Vagina (tissue), 2 donors: Measurements from ENCODE around the gene PATL1. TPM values are rescaled to one million over a fixed set of nuclear protein-coding genes. Genes with fewer than 3 reads are reported as not detected.
"Not testable (repeated sequence)": the region's sequence is repeated elsewhere in the genome, so short reads cannot be mapped to it uniquely, and the experiment has no call there.

Experiments used
- DNase-seq, 2 donors: peaks; one replicate each; pipeline ENCODE4 v3.0.0-alpha.2; 2017; ENCODE audit errors: extremely low spot score in 2 of 2
- H3K27ac ChIP-seq: fragments of 200-600 bp; sonication (generic); one replicate; pipeline ENCODE4 v1.5.1; 2019
- H3K27me3 ChIP-seq: fragments of 200-600 bp; sonication (generic); one replicate; pipeline ENCODE4 v1.5.1; 2019
- H3K36me3 ChIP-seq, 2 donors: fragments of 200-600 bp; sonication (generic); one replicate each; pipeline ENCODE4 v1.5.1; 2017 to 2019
- H3K4me1 ChIP-seq: fragments of 200-600 bp; sonication (generic); one replicate; pipeline ENCODE4 v1.5.1; 2019
- H3K4me3 ChIP-seq, 2 donors: fragments of 200-600 bp; sonication (generic); 1 replicate in 1 of 2; 2 replicates in 1 of 2; pipeline ENCODE4 v1.5.1; 2016 to 2019
- H3K9me3 ChIP-seq: fragments of 200-600 bp; sonication (generic); one replicate; pipeline ENCODE4 v1.5.1; 2019
- CTCF ChIP-seq, 3 experiments: fragments of 450-650 bp in 2 of 3; fragments of 200-600 bp in 1 of 3; sonication (generic) in 1 of 3; IDR thresholded peaks; one replicate each; pipeline ENCODE4 v1.5.1; 2017 to 2019; ENCODE audit warnings: antibody characterized with exemption in 3 of 3, mild to moderate bottlenecking in 2 of 3, moderate library complexity in 2 of 3
- POLR2A ChIP-seq, 2 donors: fragments of 450-650 bp; IDR thresholded peaks; one replicate each; pipeline ENCODE4 v1.6.1; 2017; ENCODE audit warnings: antibody characterized with exemption in 2 of 2, mild to moderate bottlenecking in 2 of 2, moderate library complexity in 2 of 2
- POLR2AphosphoS5 ChIP-seq, 2 donors: sonication (generic); formaldehyde crosslinking; IDR thresholded peaks; one replicate each; pipeline ENCODE4 v1.9.0; 2017; ENCODE audit warnings: antibody characterized with exemption in 2 of 2, mild to moderate bottlenecking in 2 of 2, low read depth in 1 of 2; ENCODE audit not compliant: insufficient read depth in 1 of 2
- intact Hi-C: fragments of 100-400 bp; cut with DNase I; formaldehyde crosslinking; loops from one replicate; pipeline ENCODE4 v1.15.1; 2023
- total RNA-seq: library from RNA; depleted of rRNA; stranded (reverse); fragments of >200 nt; gene quantifications from one replicate; pipeline ENCODE4 v1.2.3, GENCODE V29; 2016

PATL1 gene
- total RNA-seq, 1 donor from 2014 or later, result 14.5 TPM

GRCh38 chr11:59708537-59708936 lies 39.7 kb upstream of the PATL1 start:
- no peak overlapping the region for H3K27ac ChIP-seq
- no peak for DNase-seq
- no peak overlapping the region for H3K4me3 ChIP-seq
- H3K9me3 ChIP-seq, result no peaks in the 10 kb centered on the region
- TF ChIP-seq POLR2AphosphoS5 (IDR thresholded peaks at IDR 0.05; ENCODE audit: insufficient read depth in 1 of 2, low read depth in 1 of 2), result no peak
- TF ChIP-seq POLR2A (IDR thresholded peaks at IDR 0.05), result no peak
- no peak for TF ChIP-seq CTCF (IDR thresholded peaks at IDR 0.05)
- intact Hi-C loops, result no loop called here
- no peaks in the 10 kb centered on the region for H3K27me3 ChIP-seq
- no peaks in the 10 kb centered on the region for H3K36me3 ChIP-seq
- H3K4me1 ChIP-seq, result no peaks in the 10 kb centered on the region

GRCh38 chr11:59707371-59707770 lies 38.5 kb upstream of the PATL1 start:
- H3K27me3 ChIP-seq, result no peaks in the 10 kb centered on the region
- DNase-seq, result no peak
- intact Hi-C loops, result no loop called here
- H3K36me3 ChIP-seq, result no peaks in the 10 kb centered on the region
- no peaks in the 10 kb centered on the region for H3K9me3 ChIP-seq
- H3K4me1 ChIP-seq, result no peaks in the 10 kb centered on the region
- H3K4me3 ChIP-seq, result no peak overlapping the region
- TF ChIP-seq CTCF (IDR thresholded peaks at IDR 0.05) (no peak), POLR2AphosphoS5 (IDR thresholded peaks at IDR 0.05; ENCODE audit: insufficient read depth in 1 of 2, low read depth in 1 of 2) (no peak), POLR2A (IDR thresholded peaks at IDR 0.05) (no peak)
- no peak overlapping the region for H3K27ac ChIP-seq

DNA sequence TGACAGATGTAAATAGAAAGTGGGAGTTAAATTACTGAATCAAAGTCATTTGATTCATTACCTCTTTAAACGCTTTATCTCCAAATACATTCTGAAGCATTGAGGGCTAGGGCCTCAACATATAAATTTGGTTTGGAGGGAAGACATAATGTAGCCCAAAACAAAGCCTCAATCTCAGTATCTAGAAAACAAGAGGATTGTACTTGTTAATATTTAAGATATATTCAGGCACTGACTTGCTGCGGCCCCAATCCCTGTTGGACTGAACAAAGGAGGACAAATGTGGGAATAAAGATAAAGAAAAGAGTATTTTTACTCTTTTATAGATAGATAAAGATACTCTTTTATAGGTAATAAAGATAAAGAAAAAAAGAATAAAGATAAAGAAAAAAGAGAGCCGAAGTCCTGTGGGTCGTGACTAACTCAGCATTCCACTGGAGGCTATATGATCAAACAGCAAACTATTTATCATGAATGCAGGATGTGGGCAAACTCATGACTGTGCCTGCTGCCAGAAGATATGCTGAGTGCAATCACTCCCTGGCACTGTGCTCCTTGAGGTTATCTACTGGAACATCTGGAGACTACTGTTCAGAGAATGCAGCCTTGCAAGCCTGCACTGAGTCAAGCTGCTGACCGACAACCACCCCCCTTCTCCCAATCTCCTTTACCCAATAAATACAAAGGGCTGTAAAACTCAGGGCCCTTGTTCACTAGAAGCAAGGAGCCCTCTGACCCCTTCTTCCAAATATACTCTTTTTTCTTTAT lies 37.9 kb upstream of the PATL1 start:
- Histone ChIP-seq H3K9me3 (no peaks in the 10 kb centered on the region), H3K27me3 (no peaks in the 10 kb centered on the region), H3K36me3 (no peaks in the 10 kb centered on the region), H3K27ac (no peak overlapping the region), H3K4me3 (no peak overlapping the region), H3K4me1 (no peaks in the 10 kb centered on the region)
- TF ChIP-seq CTCF (IDR thresholded peaks at IDR 0.05), result no peak
- TF ChIP-seq POLR2AphosphoS5 (IDR thresholded peaks at IDR 0.05; ENCODE audit: insufficient read depth in 1 of 2, low read depth in 1 of 2), result no peak
- TF ChIP-seq POLR2A (IDR thresholded peaks at IDR 0.05), result no peak
- DNase-seq, result no peak
- intact Hi-C loops, result no loop called here

DNA sequence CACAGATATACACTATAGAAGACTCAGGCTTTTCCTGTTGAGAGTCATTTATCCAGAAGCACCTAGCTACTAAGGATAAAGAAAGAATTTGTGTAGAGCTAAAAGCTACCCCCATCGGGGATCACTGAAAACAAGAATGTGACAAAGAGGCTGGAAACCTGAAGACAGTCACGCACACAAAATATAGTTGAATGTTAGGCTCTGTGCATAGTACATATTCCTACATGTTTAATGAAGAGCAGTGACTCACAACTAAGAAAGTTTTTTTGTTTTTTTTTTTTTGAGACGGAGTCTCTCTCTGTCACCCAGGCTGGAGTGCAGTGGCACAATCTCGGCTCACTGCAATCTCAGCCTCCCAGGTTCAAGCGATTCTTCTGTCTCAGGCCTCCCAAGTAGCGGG lies 36.5 kb upstream of the PATL1 start:
- no peaks in the 10 kb centered on the region for H3K4me1 ChIP-seq
- no peak for TF ChIP-seq CTCF (IDR thresholded peaks at IDR 0.05)
- no peak for TF ChIP-seq POLR2AphosphoS5 (IDR thresholded peaks at IDR 0.05; ENCODE audit: insufficient read depth in 1 of 2, low read depth in 1 of 2)
- TF ChIP-seq POLR2A (IDR thresholded peaks at IDR 0.05), result no peak
- DNase-seq, result no peak
- H3K27ac ChIP-seq, result no peak overlapping the region
- H3K27me3 ChIP-seq, result no peaks in the 10 kb centered on the region
- no peaks in the 10 kb centered on the region for H3K36me3 ChIP-seq
- H3K4me3 ChIP-seq, result no peak overlapping the region
- no peaks in the 10 kb centered on the region for H3K9me3 ChIP-seq
- intact Hi-C loops, result no loop called here

- H3K36me3 ChIP-seq, H3K27ac ChIP-seq, H3K4me3 ChIP-seq, H3K9me3 ChIP-seq, intact Hi-C loops, H3K4me1 ChIP-seq, H3K27me3 ChIP-seq, DNase-seq: not testable (repeated sequence)
Observed at GRCh38 chr11:59703515-59703914, 34.7 kb upstream of the PATL1 start.

DNA sequence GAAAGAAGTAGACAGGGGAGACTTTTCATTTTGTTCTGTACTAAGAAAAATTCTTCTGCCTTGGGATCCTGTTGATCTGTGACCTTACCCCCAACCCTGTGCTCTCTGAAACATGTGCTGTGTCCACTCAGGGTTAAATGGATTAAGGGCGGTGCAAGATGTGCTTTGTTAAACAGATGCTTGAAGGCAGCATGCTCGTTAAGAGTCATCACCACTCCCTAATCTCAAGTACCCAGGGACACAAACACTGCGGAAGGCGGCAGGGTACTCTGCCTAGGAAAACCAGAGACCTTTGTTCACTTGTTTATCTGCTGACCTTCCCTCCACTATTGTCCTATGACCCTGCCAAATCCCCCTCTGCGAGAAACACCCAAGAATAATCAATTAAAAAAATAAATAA lies 31.3 kb upstream of the PATL1 start:
- H3K9me3 ChIP-seq, H3K27ac ChIP-seq, intact Hi-C loops, H3K4me1 ChIP-seq, H3K27me3 ChIP-seq, H3K36me3 ChIP-seq, H3K4me3 ChIP-seq, DNase-seq: not testable (repeated sequence)
